Panc1 (cell line): ENCODE data around the gene SHF. TPM values are rescaled to one million over a fixed set of nuclear protein-coding genes. Genes with fewer than 3 reads are reported as not detected.

Experiments used
- ATAC-seq: fragments of 200-7000 bp; cut with Tn5 transposase; 2 replicates; pipeline ENCODE4 v1.9.1; 2020; ENCODE audit warnings: mild to moderate bottlenecking, moderate library complexity
- BruUV-seq: library from RNA; stranded (reverse); fragments of 400-500 nt; replicated peaks from 2 replicates; lab custom pipeline; 2021; lab: Mats Ljungman, UMichigan
- CTCF ChIA-PET: fragments of 300-600 bp; sonication (Branson Sonifier 250); formaldehyde crosslinking; loops from one replicate; lab custom pipeline; 2022; ENCODE audit warnings: antibody characterized with exemption; lab: Charles Lee
- POLR2A ChIA-PET: fragments of 300-600 bp; sonication (Branson Sonifier 250); formaldehyde crosslinking; loops from one replicate; lab custom pipeline; 2022; ENCODE audit warnings: antibody characterized with exemption; lab: Charles Lee
- DNase-seq: peaks from one replicate; pipeline ENCODE4 v3.0.0-alpha.2; 2010; ENCODE audit warnings: low read depth, low spot score
- H3K27ac ChIP-seq: 2 replicates; pipeline ENCODE4 v1.5.1; 2011; ENCODE audit warnings: mild to moderate bottlenecking, low read length, inconsistent platforms
- H3K27me3 ChIP-seq: fragments of 200-500 bp; sonication (Bioruptor generic); 2 replicates; pipeline ENCODE4 v1.6.0; 2014; ENCODE audit warnings: low read length, inconsistent platforms; ENCODE audit not compliant: control insufficient read depth, insufficient read depth
- H3K36me3 ChIP-seq: fragments of 200-500 bp; sonication (Bioruptor generic); 2 replicates; pipeline ENCODE4 v1.5.1; 2014; ENCODE audit warnings: inconsistent platforms, mild to moderate bottlenecking, low read length, moderate library complexity; ENCODE audit not compliant: control insufficient read depth, insufficient read depth
- H3K4me1 ChIP-seq: 2 replicates; pipeline ENCODE4 v1.5.1; 2011; ENCODE audit warnings: inconsistent platforms, mild to moderate bottlenecking, low read length, moderate library complexity; ENCODE audit not compliant: control insufficient read depth, insufficient read depth
- H3K4me3 ChIP-seq, 2 experiments: 2 replicates each; pipeline ENCODE4 v1.5.1; 2011 to 2012; ENCODE audit warnings: low read depth in 2 of 2, low read length in 2 of 2, mild to moderate bottlenecking in 2 of 2, inconsistent platforms in 1 of 2, moderate library complexity in 1 of 2
- H3K9me3 ChIP-seq: fragments of 200-500 bp; sonication (Bioruptor generic); 2 replicates; pipeline ENCODE4 v1.5.1; 2014; ENCODE audit warnings: low read depth, mild to moderate bottlenecking, inconsistent platforms, low read length, moderate library complexity; ENCODE audit not compliant: control insufficient read depth, insufficient read depth
- POLR2AphosphoS5 ChIP-seq: IDR thresholded peaks from 2 replicates; pipeline ENCODE4 v1.6.1; 2012; ENCODE audit warnings: mild to moderate bottlenecking, low read depth, low read length, moderate library complexity
- SIN3A ChIP-seq: IDR thresholded peaks from 2 replicates; pipeline ENCODE4 v1.6.1; 2012; ENCODE audit warnings: low read depth, mild to moderate bottlenecking, low read length, moderate library complexity, borderline replicate concordance; ENCODE audit not compliant: insufficient read depth
- TCF7L2 ChIP-seq: IDR thresholded peaks from 2 replicates; pipeline ENCODE4 v1.6.1; 2011; ENCODE audit warnings: mild to moderate bottlenecking, low read depth, low read length, inconsistent platforms
- in situ Hi-C: cut with HindIII; loops from 2 replicates; pipeline ENCODE4 v1.10.0; 2016; ENCODE audit warnings: low sequenced_read_pairs, low pct_unique_long_range_greater_than_20kb
- intact Hi-C: fragments of 100-400 bp; cut with micrococcal nuclease; formaldehyde crosslinking; loops from one replicate; pipeline ENCODE4 v1.10.0; 2022; ENCODE audit not compliant: unreplicated experiment
- total RNA-seq: library from RNA; stranded (reverse); gene quantifications from one replicate; pipeline ENCODE4 v1.2.1, GENCODE V29; 2021; ENCODE audit not compliant: unreplicated experiment
- TF ChIP-seq, protein P1 (sequence below), 2 experiments: IDR thresholded peaks; 2 replicates each; pipeline ENCODE4 v1.6.1; 2011 to 2012; ENCODE audit warnings: low read depth in 2 of 2, control low read depth in 1 of 2, low read length in 1 of 2, mild to moderate bottlenecking in 1 of 2, moderate library complexity in 1 of 2; ENCODE audit not compliant: insufficient read depth in 1 of 2
- TF ChIP-seq, protein P2 (sequence below): fragments of 450-650 bp; IDR thresholded peaks from 2 replicates; pipeline ENCODE4 v1.5.1; 2017; ENCODE audit warnings: mild to moderate bottlenecking

Gene SHF
- total RNA-seq, 1 experiment from 2014 or later, result 3.0 TPM

DNA sequence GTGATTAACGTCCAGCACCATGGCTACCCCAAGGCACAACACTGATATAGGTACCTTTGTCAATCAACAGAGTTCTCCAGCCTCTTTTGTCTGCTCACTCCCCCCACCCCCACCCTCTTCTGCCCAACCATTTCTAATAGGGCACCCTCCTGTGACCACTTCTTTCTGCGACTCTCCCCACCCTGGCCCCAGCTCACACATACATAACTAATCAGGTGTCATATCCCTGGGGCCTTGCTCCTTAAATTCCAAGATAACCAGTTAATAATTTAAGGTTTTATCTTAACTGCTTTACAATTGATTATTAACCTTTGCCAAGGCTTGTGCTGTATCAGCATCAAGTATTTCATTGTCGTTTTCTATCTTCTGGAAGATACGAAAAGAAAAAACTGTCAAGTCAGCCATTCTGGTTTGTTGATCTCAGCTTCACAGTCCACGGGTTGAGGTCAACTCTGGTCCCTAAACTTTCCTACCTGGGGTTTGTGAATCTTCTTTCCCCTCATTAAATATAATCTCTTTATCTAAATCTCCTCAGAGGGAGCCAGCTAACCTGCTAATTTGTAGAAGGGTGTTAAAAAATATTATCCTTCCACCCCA, 37.0 kb upstream of the SHF start:
- ATAC-seq, result no peak
- CTCF ChIA-PET, result no interaction called here
- BruUV-seq, result no TSS peak
- intact Hi-C loops, result no loop called here
- no peak for DNase-seq
- POLR2A ChIA-PET, result no interaction called here
- H3K4me3 ChIP-seq, result no peak overlapping the region
- H3K36me3 ChIP-seq, result no peaks in the 10 kb centered on the region
- H3K9me3 ChIP-seq, result no peaks in the 10 kb centered on the region
- H3K27me3 ChIP-seq, result no peaks in the 10 kb centered on the region
- no peak for TF ChIP-seq POLR2AphosphoS5
- TF ChIP-seq SIN3A, result no peak
- H3K27ac ChIP-seq, result no peak overlapping the region
- in situ Hi-C loops, result no loop called here
- H3K4me1 ChIP-seq, result no peaks in the 10 kb centered on the region

DNA sequence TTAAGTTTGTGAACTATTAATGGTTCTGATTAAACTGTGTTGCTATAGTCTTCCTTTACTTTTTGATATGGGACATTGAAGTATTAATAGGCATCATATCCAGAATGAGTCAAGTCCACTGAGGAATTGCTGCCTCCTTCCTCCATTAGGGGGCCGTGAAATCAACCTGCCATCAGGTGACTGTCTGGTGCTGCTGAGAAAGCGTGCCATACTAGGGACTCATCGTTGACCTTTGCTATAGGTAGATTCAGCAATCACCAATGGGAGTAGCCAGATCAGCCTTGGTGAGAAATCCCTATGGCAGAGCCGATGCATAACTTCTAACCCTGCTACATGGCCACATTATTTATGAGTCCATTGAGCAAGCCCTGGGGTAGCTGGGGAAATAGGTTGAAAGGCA, 34.2 kb upstream of the SHF start:
- no peak for TF ChIP-seq TCF7L2
- TF ChIP-seq, protein P1, sequence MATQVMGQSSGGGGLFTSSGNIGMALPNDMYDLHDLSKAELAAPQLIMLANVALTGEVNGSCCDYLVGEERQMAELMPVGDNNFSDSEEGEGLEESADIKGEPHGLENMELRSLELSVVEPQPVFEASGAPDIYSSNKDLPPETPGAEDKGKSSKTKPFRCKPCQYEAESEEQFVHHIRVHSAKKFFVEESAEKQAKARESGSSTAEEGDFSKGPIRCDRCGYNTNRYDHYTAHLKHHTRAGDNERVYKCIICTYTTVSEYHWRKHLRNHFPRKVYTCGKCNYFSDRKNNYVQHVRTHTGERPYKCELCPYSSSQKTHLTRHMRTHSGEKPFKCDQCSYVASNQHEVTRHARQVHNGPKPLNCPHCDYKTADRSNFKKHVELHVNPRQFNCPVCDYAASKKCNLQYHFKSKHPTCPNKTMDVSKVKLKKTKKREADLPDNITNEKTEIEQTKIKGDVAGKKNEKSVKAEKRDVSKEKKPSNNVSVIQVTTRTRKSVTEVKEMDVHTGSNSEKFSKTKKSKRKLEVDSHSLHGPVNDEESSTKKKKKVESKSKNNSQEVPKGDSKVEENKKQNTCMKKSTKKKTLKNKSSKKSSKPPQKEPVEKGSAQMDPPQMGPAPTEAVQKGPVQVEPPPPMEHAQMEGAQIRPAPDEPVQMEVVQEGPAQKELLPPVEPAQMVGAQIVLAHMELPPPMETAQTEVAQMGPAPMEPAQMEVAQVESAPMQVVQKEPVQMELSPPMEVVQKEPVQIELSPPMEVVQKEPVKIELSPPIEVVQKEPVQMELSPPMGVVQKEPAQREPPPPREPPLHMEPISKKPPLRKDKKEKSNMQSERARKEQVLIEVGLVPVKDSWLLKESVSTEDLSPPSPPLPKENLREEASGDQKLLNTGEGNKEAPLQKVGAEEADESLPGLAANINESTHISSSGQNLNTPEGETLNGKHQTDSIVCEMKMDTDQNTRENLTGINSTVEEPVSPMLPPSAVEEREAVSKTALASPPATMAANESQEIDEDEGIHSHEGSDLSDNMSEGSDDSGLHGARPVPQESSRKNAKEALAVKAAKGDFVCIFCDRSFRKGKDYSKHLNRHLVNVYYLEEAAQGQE (IDR thresholded peaks at IDR 0.05; ENCODE audit: insufficient read depth in 1 of 2, low read depth in 2 of 2, low read length in 1 of 2), result no peak
- TF ChIP-seq POLR2AphosphoS5, result no peak
- TF ChIP-seq, protein P2, sequence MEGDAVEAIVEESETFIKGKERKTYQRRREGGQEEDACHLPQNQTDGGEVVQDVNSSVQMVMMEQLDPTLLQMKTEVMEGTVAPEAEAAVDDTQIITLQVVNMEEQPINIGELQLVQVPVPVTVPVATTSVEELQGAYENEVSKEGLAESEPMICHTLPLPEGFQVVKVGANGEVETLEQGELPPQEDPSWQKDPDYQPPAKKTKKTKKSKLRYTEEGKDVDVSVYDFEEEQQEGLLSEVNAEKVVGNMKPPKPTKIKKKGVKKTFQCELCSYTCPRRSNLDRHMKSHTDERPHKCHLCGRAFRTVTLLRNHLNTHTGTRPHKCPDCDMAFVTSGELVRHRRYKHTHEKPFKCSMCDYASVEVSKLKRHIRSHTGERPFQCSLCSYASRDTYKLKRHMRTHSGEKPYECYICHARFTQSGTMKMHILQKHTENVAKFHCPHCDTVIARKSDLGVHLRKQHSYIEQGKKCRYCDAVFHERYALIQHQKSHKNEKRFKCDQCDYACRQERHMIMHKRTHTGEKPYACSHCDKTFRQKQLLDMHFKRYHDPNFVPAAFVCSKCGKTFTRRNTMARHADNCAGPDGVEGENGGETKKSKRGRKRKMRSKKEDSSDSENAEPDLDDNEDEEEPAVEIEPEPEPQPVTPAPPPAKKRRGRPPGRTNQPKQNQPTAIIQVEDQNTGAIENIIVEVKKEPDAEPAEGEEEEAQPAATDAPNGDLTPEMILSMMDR, result no peak
- no peak for TF ChIP-seq SIN3A
- POLR2A ChIA-PET, result no interaction called here
- H3K27me3 ChIP-seq, result no peaks in the 10 kb centered on the region
- ATAC-seq (no peak), DNase-seq (no peak)
- intact Hi-C loops (no loop called here), in situ Hi-C loops (no loop called here)
- H3K4me3 ChIP-seq, result no peak overlapping the region
- no peaks in the 10 kb centered on the region for H3K9me3 ChIP-seq
- no peaks in the 10 kb centered on the region for H3K36me3 ChIP-seq
- CTCF ChIA-PET, result no interaction called here
- H3K4me1 ChIP-seq, result peaks cover 4% of the 10 kb centered on the region
- H3K27ac ChIP-seq, result no peak overlapping the region
- BruUV-seq, result no TSS peak

DNA sequence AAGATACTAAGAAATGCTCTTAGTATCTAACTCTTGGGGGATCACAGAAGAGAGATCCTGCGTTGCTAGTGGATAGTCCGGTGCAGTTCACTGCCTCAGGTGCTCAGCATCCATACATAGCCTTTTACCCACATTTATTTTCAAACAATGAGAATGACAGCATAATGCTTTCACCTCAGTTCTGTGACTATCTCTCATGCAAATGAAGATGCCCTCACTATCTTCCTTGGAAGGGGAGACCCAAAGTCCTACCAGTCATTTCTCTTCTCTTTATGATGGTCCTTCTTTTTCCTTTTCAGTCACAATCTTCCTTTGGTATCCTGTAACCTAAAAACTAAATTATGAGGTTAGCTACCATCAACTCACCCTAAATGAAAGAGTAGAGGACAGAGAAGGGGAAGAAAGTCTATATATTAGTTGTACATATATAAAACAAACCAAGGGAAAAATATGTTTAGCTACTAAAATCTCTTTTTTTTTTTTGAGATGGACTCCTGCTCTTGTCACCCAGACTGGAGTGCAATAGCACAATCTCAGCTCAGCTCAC, 33.4 kb upstream of the SHF start:
- in situ Hi-C loops (no loop called here), intact Hi-C loops (no loop called here)
- DNase-seq, result no peak
- ChIA-PET CTCF (no interaction called here), POLR2A (no interaction called here)
- TF ChIP-seq SIN3A (no peak), POLR2AphosphoS5 (no peak), TCF7L2 (no peak)
- TF ChIP-seq, protein P2, result no peak
- TF ChIP-seq, protein P1 (IDR thresholded peaks at IDR 0.05; ENCODE audit: insufficient read depth in 1 of 2, low read depth in 2 of 2, low read length in 1 of 2), result no peak
- no peak for ATAC-seq
- BruUV-seq, result no TSS peak
- peaks cover 4% of the 10 kb centered on the region for H3K4me1 ChIP-seq
- no peak overlapping the region for H3K27ac ChIP-seq
- H3K27me3 ChIP-seq, result no peaks in the 10 kb centered on the region
- no peaks in the 10 kb centered on the region for H3K36me3 ChIP-seq
- no peaks in the 10 kb centered on the region for H3K9me3 ChIP-seq
- H3K4me3 ChIP-seq, result no peak overlapping the region
